GM23338 (cell line): ENCODE measurements around the gene LACC1. TPM values are rescaled to one million over a fixed set of nuclear protein-coding genes. Genes with fewer than 3 reads are reported as not detected.

Experiments
- ATAC-seq: fragments of 200-7000 bp; cut with Tn5 transposase; 3 replicates; pipeline ENCODE4 v1.9.1; 2020
- DNase-seq: peaks from one replicate; pipeline ENCODE4 v3.0.0-alpha.2; 2015; ENCODE audit warnings: low spot score
- H2AFZ ChIP-seq: fragments of 200-600 bp; sonication (generic); 2 replicates; pipeline ENCODE4 v1.8.0; 2016; ENCODE audit warnings: antibody characterized with exemption, mild to moderate bottlenecking, moderate library complexity
- H3F3A ChIP-seq: fragments of 200-600 bp; sonication (generic); replicated peaks from 2 replicates; pipeline ENCODE4 v1.8.0; 2017; ENCODE audit warnings: antibody characterized with exemption, mixed run types, low read depth
- H3K27ac ChIP-seq: fragments of 200-600 bp; sonication (generic); 2 replicates; pipeline ENCODE4 v1.6.1; 2016; ENCODE audit warnings: low read depth
- H3K27me3 ChIP-seq: fragments of 200-600 bp; sonication (generic); 2 replicates; pipeline ENCODE4 v1.8.0; 2016; ENCODE audit warnings: mild to moderate bottlenecking, mixed run types, moderate library complexity; ENCODE audit not compliant: insufficient read depth
- H3K36me3 ChIP-seq: fragments of 200-600 bp; sonication (generic); 2 replicates; pipeline ENCODE4 v1.8.0; 2016; ENCODE audit warnings: mild to moderate bottlenecking; ENCODE audit not compliant: insufficient read depth
- H3K4me1 ChIP-seq: fragments of 200-600 bp; sonication (generic); 2 replicates; pipeline ENCODE4 v1.8.0; 2016; ENCODE audit warnings: mild to moderate bottlenecking, moderate library complexity; ENCODE audit not compliant: insufficient read depth
- H3K4me2 ChIP-seq: fragments of 200-600 bp; sonication (generic); 2 replicates; pipeline ENCODE4 v1.7.1; 2017; ENCODE audit warnings: mixed run types
- H3K4me3 ChIP-seq: fragments of 200-600 bp; sonication (generic); 2 replicates; pipeline ENCODE4 v1.6.1; 2016; ENCODE audit warnings: mixed run types
- H3K79me2 ChIP-seq: fragments of 200-600 bp; sonication (generic); replicated peaks from 2 replicates; pipeline ENCODE4 v1.8.0; 2017; ENCODE audit warnings: mild to moderate bottlenecking; ENCODE audit not compliant: insufficient read depth
- H3K9me2 ChIP-seq: fragments of 200-600 bp; sonication (generic); 2 replicates; pipeline ENCODE4 v1.8.0; 2017; ENCODE audit not compliant: insufficient read depth
- H4K20me1 ChIP-seq: fragments of 200-600 bp; sonication (generic); replicated peaks from 2 replicates; pipeline ENCODE4 v1.8.0; 2017; ENCODE audit warnings: mild to moderate bottlenecking; ENCODE audit not compliant: insufficient read depth
- H3K27ac Mint-ChIP-seq: 2 replicates; pipeline ENCODE4 v1.8.0; 2020; ENCODE audit warnings: inconsistent platforms, mild to moderate bottlenecking, moderate library complexity, mixed read lengths
- H3K27me3 Mint-ChIP-seq: 3 replicates; pipeline ENCODE4 v1.8.0; 2022; ENCODE audit warnings: low read depth, mild to moderate bottlenecking, moderate library complexity, mixed read lengths, inconsistent platforms; ENCODE audit not compliant: insufficient read depth, poor library complexity
- H3K36me3 Mint-ChIP-seq: 3 replicates; pipeline ENCODE4 v1.8.0; 2021; ENCODE audit warnings: low read depth, mild to moderate bottlenecking, inconsistent platforms, moderate library complexity, mixed read lengths
- H3K4me1 Mint-ChIP-seq: 3 replicates; pipeline ENCODE4 v1.8.0; 2020; ENCODE audit warnings: mild to moderate bottlenecking, inconsistent platforms, mixed read lengths
- H3K4me3 Mint-ChIP-seq: 3 replicates; pipeline ENCODE4 v1.8.0; 2021; ENCODE audit warnings: moderate library complexity, mild to moderate bottlenecking, inconsistent platforms, mixed read lengths
- H3K9me3 Mint-ChIP-seq: 3 replicates; pipeline ENCODE4 v1.8.0; 2020; ENCODE audit warnings: moderate library complexity, mild to moderate bottlenecking, inconsistent platforms, mixed read lengths
- EZH2phosphoT487 ChIP-seq: fragments of 200-600 bp; sonication (generic); IDR thresholded peaks from one replicate; pipeline ENCODE4 v1.8.1; 2018; ENCODE audit warnings: antibody characterized with exemption; ENCODE audit not compliant: unreplicated experiment
- JUNB ChIP-seq: IDR thresholded peaks from one replicate; pipeline ENCODE4 v1.6.1; 2016; ENCODE audit warnings: antibody characterized with exemption; ENCODE audit not compliant: unreplicated experiment
- NANOG ChIP-seq: IDR thresholded peaks from 2 replicates; pipeline ENCODE4 v1.6.1; 2016; ENCODE audit warnings: antibody characterized with exemption, borderline replicate concordance
- POLR2AphosphoS5 ChIP-seq: IDR thresholded peaks from 2 replicates; pipeline ENCODE4 v1.6.1; 2016; ENCODE audit warnings: antibody characterized with exemption, low read depth
- STAT1 ChIP-seq: IDR thresholded peaks from one replicate; pipeline ENCODE4 v1.6.1; 2016; ENCODE audit warnings: antibody characterized with exemption; ENCODE audit not compliant: unreplicated experiment
- ZNF114 ChIP-seq: fragments of 250-450 bp; sonication (Bioruptor Pico); IDR thresholded peaks from 2 replicates; pipeline ENCODE4 v1.5.0; 2020; ENCODE audit warnings: mild to moderate bottlenecking, moderate library complexity
- long read RNA-seq: library from polyadenylated mRNA; unstranded; transcript quantifications from one replicate; pipeline ENCODE4 v2.0.0, GENCODE V29; 2020; ENCODE audit not compliant: unreplicated experiment
- polyA plus RNA-seq: library from polyadenylated mRNA; unstranded; fragments of >200 nt; fragmentation: Nextera tagmentation; extraction: Ambion mirVana; gene quantifications from 2 replicates; pipeline ENCODE4 v1.2.1, GENCODE V29; 2016
- total RNA-seq: library from RNA; depleted of rRNA; stranded (reverse); fragments of >200 nt; shearing (Covaris generic); gene quantifications from 2 replicates; pipeline ENCODE4 v1.2.3, GENCODE V29; 2014; rRNA removed
- TF ChIP-seq, protein P1 (sequence below), 2 experiments: fragments of 200-600 bp in 1 of 2; sonication (generic) in 1 of 2; conservative IDR thresholded peaks; 2 replicates each; pipeline versions ENCODE4 v1.5.1 to v1.6.1; 2016 to 2017; ENCODE audit warnings: antibody characterized with exemption in 2 of 2, low read depth in 2 of 2, mild to moderate bottlenecking in 2 of 2, moderate library complexity in 1 of 2
- TF ChIP-seq, protein P2 (sequence below): IDR thresholded peaks from 2 replicates; pipeline ENCODE4 v1.6.1; 2016; ENCODE audit warnings: antibody characterized with exemption
- TF ChIP-seq, protein P3 (sequence below): IDR thresholded peaks from one replicate; pipeline ENCODE4 v1.6.1; 2018; ENCODE audit warnings: antibody characterized with exemption; ENCODE audit not compliant: unreplicated experiment

LACC1 gene
- total RNA-seq (4.6 and 7.9 TPM in 2 replicates), polyA plus RNA-seq (3.0 and 4.4 TPM in 2 replicates)
- long read RNA-seq, full-length matches to known transcripts, result 5 of 6 reads
- long read RNA-seq, partial matches to known transcripts, result 1 of 6 reads
- long read RNA-seq, other reads (novel, unspliced or antisense), result 0 of 6 reads

DNA sequence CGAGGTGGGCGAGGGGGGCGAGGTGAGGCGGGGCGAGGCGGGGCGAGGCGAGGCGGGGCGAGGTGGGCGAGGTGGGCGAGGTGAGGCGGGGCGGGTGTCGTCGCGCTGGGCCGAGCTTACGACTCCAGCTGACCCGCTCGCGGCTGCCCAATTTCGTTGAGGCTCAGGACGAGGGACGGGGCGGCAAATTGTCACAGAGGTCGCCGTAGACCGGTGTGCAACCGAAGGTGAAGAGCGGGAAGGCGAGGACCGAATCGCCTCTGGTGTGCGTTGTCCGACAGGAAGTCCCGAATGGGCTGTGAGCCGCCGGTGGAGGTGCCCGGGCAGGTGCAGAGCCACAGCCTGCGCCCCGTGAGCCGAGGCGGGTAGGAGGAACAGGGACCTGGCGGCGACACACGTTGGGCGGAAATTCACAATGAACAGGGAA is at the start of gene LACC1:
TSS of gene LACC1 (plus strand) at position 150 of the 427 bp plus-strand sequence. CDS start 1,082 bp downstream, outside the sequence.
- Mint-ChIP-seq H3K36me3 (no peaks in the 10 kb centered on the region), H3K27ac (peak within 1 kb of the TSS; percentile 36; the same call in 1 of the 2 replicates), H3K9me3 (no peaks in the 10 kb centered on the region), H3K4me3 (peak within 1 kb of the TSS; percentile 85), H3K27me3 (peaks cover 5% of the 10 kb centered on the region), H3K4me1 (peaks cover 40% of the 10 kb centered on the region)
- Histone ChIP-seq H3K4me3 (peak within 1 kb of the TSS; percentile 73), H3K4me2 (peak within 1 kb of the TSS; percentile 94), H3K9me2 (no peaks in the 10 kb centered on the region), H3K27ac (no peak within 1 kb of the TSS), H3K36me3 (no peaks in the 10 kb centered on the region), H3K79me2 (no peaks in the 10 kb centered on the region; the same call in 1 of the 2 replicates), H3K4me1 (peaks cover 27% of the 10 kb centered on the region), H4K20me1 (no peaks in the 10 kb centered on the region), H2AFZ (peak within 1 kb of the TSS; percentile 67; the same call in 1 of the 2 replicates), H3F3A (no peaks in the 10 kb centered on the region), H3K27me3 (peaks cover 13% of the 10 kb centered on the region)
- ATAC-seq (peak; percentile 72), DNase-seq (no peak)
- TF ChIP-seq ZNF114 (CRISPR knock-in tag) (no peak), POLR2AphosphoS5 (peak; percentile 61), NANOG (no peak)
- TF ChIP-seq, protein P1, sequence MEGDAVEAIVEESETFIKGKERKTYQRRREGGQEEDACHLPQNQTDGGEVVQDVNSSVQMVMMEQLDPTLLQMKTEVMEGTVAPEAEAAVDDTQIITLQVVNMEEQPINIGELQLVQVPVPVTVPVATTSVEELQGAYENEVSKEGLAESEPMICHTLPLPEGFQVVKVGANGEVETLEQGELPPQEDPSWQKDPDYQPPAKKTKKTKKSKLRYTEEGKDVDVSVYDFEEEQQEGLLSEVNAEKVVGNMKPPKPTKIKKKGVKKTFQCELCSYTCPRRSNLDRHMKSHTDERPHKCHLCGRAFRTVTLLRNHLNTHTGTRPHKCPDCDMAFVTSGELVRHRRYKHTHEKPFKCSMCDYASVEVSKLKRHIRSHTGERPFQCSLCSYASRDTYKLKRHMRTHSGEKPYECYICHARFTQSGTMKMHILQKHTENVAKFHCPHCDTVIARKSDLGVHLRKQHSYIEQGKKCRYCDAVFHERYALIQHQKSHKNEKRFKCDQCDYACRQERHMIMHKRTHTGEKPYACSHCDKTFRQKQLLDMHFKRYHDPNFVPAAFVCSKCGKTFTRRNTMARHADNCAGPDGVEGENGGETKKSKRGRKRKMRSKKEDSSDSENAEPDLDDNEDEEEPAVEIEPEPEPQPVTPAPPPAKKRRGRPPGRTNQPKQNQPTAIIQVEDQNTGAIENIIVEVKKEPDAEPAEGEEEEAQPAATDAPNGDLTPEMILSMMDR (conservative IDR thresholded peaks at IDR 0.05; ENCODE audit: low read depth in 2 of 2), result no peak

DNA sequence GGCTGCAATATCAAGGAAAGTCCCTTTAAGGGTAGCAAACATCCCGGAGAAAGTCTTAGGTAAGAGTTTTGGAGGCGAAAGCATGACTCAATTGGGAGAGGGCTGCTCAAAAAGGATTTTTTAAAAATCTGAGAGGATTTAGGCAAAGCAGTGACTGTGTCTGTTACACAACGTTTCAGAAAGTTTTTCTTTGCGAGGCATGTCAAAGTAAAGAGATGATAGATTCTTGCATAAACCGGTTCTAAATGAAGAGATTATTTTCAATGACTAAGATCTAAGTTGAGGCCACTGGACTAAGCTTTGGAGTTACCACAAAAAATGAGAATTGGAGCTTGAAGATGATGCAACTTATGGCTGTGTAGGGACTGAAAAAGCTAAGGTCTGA is 49.2 kb upstream of the LACC1 start:
- Mint-ChIP-seq H3K4me1 (no peaks in the 10 kb centered on the region), H3K4me3 (no peak overlapping the region), H3K27me3 (peaks cover 2% of the 10 kb centered on the region), H3K27ac (no peak overlapping the region), H3K9me3 (no peaks in the 10 kb centered on the region), H3K36me3 (no peaks in the 10 kb centered on the region)
- Histone ChIP-seq H3K27ac (no peak overlapping the region), H3F3A (no peaks in the 10 kb centered on the region), H3K27me3 (no peaks in the 10 kb centered on the region), H4K20me1 (no peaks in the 10 kb centered on the region), H3K4me2 (no peak overlapping the region), H3K4me3 (no peak overlapping the region), H3K79me2 (no peaks in the 10 kb centered on the region), H3K36me3 (no peaks in the 10 kb centered on the region), H2AFZ (no peak overlapping the region), H3K9me2 (no peaks in the 10 kb centered on the region), H3K4me1 (no peaks in the 10 kb centered on the region)
- DNase-seq (no peak), ATAC-seq (no peak)
- TF ChIP-seq, protein P2, sequence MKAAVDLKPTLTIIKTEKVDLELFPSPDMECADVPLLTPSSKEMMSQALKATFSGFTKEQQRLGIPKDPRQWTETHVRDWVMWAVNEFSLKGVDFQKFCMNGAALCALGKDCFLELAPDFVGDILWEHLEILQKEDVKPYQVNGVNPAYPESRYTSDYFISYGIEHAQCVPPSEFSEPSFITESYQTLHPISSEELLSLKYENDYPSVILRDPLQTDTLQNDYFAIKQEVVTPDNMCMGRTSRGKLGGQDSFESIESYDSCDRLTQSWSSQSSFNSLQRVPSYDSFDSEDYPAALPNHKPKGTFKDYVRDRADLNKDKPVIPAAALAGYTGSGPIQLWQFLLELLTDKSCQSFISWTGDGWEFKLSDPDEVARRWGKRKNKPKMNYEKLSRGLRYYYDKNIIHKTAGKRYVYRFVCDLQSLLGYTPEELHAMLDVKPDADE, result no peak
- no peak for TF ChIP-seq JUNB
- TF ChIP-seq, protein P3, sequence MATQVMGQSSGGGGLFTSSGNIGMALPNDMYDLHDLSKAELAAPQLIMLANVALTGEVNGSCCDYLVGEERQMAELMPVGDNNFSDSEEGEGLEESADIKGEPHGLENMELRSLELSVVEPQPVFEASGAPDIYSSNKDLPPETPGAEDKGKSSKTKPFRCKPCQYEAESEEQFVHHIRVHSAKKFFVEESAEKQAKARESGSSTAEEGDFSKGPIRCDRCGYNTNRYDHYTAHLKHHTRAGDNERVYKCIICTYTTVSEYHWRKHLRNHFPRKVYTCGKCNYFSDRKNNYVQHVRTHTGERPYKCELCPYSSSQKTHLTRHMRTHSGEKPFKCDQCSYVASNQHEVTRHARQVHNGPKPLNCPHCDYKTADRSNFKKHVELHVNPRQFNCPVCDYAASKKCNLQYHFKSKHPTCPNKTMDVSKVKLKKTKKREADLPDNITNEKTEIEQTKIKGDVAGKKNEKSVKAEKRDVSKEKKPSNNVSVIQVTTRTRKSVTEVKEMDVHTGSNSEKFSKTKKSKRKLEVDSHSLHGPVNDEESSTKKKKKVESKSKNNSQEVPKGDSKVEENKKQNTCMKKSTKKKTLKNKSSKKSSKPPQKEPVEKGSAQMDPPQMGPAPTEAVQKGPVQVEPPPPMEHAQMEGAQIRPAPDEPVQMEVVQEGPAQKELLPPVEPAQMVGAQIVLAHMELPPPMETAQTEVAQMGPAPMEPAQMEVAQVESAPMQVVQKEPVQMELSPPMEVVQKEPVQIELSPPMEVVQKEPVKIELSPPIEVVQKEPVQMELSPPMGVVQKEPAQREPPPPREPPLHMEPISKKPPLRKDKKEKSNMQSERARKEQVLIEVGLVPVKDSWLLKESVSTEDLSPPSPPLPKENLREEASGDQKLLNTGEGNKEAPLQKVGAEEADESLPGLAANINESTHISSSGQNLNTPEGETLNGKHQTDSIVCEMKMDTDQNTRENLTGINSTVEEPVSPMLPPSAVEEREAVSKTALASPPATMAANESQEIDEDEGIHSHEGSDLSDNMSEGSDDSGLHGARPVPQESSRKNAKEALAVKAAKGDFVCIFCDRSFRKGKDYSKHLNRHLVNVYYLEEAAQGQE, result no peak
- no peak for TF ChIP-seq POLR2AphosphoS5
- no peak for TF ChIP-seq ZNF114 (CRISPR knock-in tag)
- no peak for TF ChIP-seq EZH2phosphoT487
- no peak for TF ChIP-seq STAT1
